ENCODE results near the gene RPTOR.

RPTOR gene

GRCh38 chr17:80544655-80545498, at the start of gene RPTOR:
RPTOR (plus strand) TSS chr17:80544838; CDS start chr17:80545630, 792 bp downstream.
- H3K9ac ChIP-seq (ENCODE audit: low read length), result peak within 1 kb of the TSS; percentile 83
- no peak for TF ChIP-seq EZH2phosphoT487 (IDR thresholded peaks at IDR 0.05; ENCODE audit: low read depth)
- TF ChIP-seq CTCF (IDR thresholded peaks at IDR 0.05; ENCODE audit: low read depth, low read length), result no peak
- H3K4me3 ChIP-seq (ENCODE audit: low read length), result peak within 1 kb of the TSS; percentile 94
- peak within 1 kb of the TSS; percentile 47 for H3K27ac ChIP-seq (ENCODE audit: low read length)
- peak within 1 kb of the TSS; percentile 61 for H2AFZ ChIP-seq (ENCODE audit: low read depth, low read length)
- H3K4me1 ChIP-seq (ENCODE audit: low read length), result peaks cover 12% of the 10 kb centered on the region
- H3K4me2 ChIP-seq (ENCODE audit: low read length), result peak within 1 kb of the TSS; percentile 88
- H3K36me3 ChIP-seq (replicated peaks; ENCODE audit: low read depth, low read length), result no peaks in the 10 kb centered on the region
- peaks cover 52% of the 10 kb centered on the region for H3K79me2 ChIP-seq (ENCODE audit: low read length)
- no peaks in the 10 kb centered on the region for H3K27me3 ChIP-seq (ENCODE audit: low read depth, low read length)
- H4K20me1 ChIP-seq (ENCODE audit: insufficient read depth, low read length), result peaks cover 7% of the 10 kb centered on the region
- no peaks in the 10 kb centered on the region for H3K9me3 ChIP-seq (ENCODE audit: insufficient read depth, low read length)

GRCh38 chr17:80497726-80498241, 46.9 kb upstream of the RPTOR start:
- Histone ChIP-seq H3K4me1 (ENCODE audit: low read length) (no peaks in the 10 kb centered on the region; the same call in 1 of the 2 replicates), H3K36me3 (replicated peaks; ENCODE audit: low read depth, low read length) (no peaks in the 10 kb centered on the region), H3K79me2 (ENCODE audit: low read length) (no peaks in the 10 kb centered on the region), H4K20me1 (ENCODE audit: insufficient read depth, low read length) (no peaks in the 10 kb centered on the region), H3K27me3 (ENCODE audit: low read depth, low read length) (no peaks in the 10 kb centered on the region), H3K9me3 (ENCODE audit: insufficient read depth, low read length) (no peaks in the 10 kb centered on the region), H3K27ac (ENCODE audit: low read length) (no peak overlapping the region), H3K4me3 (ENCODE audit: low read length) (no peak overlapping the region), H2AFZ (ENCODE audit: low read depth, low read length) (no peak overlapping the region; the same call in 1 of the 2 replicates), H3K9ac (ENCODE audit: low read length) (no peak overlapping the region), H3K4me2 (ENCODE audit: low read length) (no peak overlapping the region)
- no peak for TF ChIP-seq CTCF (IDR thresholded peaks at IDR 0.05; ENCODE audit: low read depth, low read length)
- TF ChIP-seq EZH2phosphoT487 (IDR thresholded peaks at IDR 0.05; ENCODE audit: low read depth), result no peak

DNA sequence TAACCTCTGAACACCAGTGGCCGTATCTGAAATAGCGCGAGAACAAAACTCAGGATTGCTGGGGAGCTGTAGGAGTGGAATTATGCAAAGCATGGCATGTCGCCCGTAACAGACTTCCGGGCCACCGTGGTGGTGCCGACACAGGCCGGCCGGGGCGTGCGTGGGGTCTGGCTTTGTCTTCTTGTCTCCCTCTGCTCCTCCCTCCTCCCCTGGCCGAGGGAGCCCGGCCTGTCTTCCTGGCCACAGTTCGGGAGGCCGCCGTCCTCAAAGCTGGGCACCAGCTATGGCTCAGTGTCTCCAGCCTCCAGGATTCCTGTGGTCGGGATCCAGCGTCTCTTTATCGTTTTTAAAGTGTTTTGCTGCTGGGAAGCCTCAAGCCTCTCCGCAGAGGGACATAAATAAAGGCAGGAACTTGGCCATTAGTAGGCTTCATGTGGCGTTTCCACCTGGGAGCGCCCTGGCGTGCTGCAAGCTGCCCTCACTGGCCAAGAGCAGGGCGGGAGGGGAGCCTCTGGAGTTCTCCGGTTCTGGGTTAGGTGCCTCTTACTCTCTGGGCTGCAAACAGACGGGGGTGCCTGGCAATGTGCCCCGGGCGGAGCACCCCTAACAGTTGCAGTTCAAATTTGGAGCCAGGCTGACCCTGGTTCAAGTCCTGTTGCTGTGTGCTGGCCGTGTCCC, 46.3 kb upstream of the RPTOR start:
- Histone ChIP-seq H4K20me1 (ENCODE audit: insufficient read depth, low read length) (no peaks in the 10 kb centered on the region), H3K9me3 (ENCODE audit: insufficient read depth, low read length) (no peaks in the 10 kb centered on the region), H3K4me1 (ENCODE audit: low read length) (no peaks in the 10 kb centered on the region; the same call in 1 of the 2 replicates), H3K36me3 (replicated peaks; ENCODE audit: low read depth, low read length) (no peaks in the 10 kb centered on the region), H3K27ac (ENCODE audit: low read length) (no peak overlapping the region), H3K4me2 (ENCODE audit: low read length) (no peak overlapping the region), H3K4me3 (ENCODE audit: low read length) (no peak overlapping the region; the same call in 1 of the 2 replicates), H3K27me3 (ENCODE audit: low read depth, low read length) (no peaks in the 10 kb centered on the region), H2AFZ (ENCODE audit: low read depth, low read length) (no peak overlapping the region), H3K79me2 (ENCODE audit: low read length) (no peaks in the 10 kb centered on the region), H3K9ac (ENCODE audit: low read length) (no peak overlapping the region)
- no peak for TF ChIP-seq CTCF (IDR thresholded peaks at IDR 0.05; ENCODE audit: low read depth, low read length)
- TF ChIP-seq EZH2phosphoT487 (IDR thresholded peaks at IDR 0.05; ENCODE audit: low read depth), result no peak

DNA sequence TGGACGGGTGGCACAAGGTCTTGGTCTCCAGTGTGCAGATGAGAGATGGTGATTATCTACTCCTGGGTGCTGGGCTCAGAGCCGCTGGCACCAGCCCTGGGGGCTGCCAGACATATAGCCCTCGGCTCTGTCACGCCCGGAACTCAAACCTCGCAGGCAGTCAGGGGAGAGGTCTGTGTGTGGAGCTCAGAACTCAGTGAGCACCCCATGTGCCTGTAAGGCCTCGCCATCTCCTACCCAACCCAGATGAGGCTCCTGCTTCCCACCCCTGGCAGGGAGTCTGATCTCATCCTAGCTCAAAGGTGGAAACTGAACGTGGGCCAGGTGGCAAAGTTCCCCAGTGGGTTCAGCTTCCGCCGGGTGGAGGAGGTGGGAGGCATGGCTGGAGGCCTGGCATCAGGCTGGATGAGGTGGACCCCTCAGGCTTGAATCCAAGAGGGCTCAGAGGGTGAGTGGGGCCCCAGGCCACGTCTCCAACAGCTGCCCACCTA, 45.7 kb upstream of the RPTOR start:
- Histone ChIP-seq H3K4me2 (ENCODE audit: low read length) (no peak overlapping the region), H3K27ac (ENCODE audit: low read length) (no peak overlapping the region), H3K4me1 (ENCODE audit: low read length) (no peaks in the 10 kb centered on the region; the same call in 1 of the 2 replicates)

More for the DNA sequence above, 45.7 kb upstream of the RPTOR start:
- Histone ChIP-seq H3K79me2 (ENCODE audit: low read length) (no peaks in the 10 kb centered on the region), H3K9me3 (ENCODE audit: insufficient read depth, low read length) (no peaks in the 10 kb centered on the region), H2AFZ (ENCODE audit: low read depth, low read length) (no peak overlapping the region), H3K9ac (ENCODE audit: low read length) (no peak overlapping the region), H3K4me3 (ENCODE audit: low read length) (no peak overlapping the region), H3K27me3 (ENCODE audit: low read depth, low read length) (no peaks in the 10 kb centered on the region), H4K20me1 (ENCODE audit: insufficient read depth, low read length) (no peaks in the 10 kb centered on the region), H3K36me3 (replicated peaks; ENCODE audit: low read depth, low read length) (no peaks in the 10 kb centered on the region)
- TF ChIP-seq CTCF (IDR thresholded peaks at IDR 0.05; ENCODE audit: low read depth, low read length) (no peak), EZH2phosphoT487 (IDR thresholded peaks at IDR 0.05; ENCODE audit: low read depth) (no peak)
